Measurements from ENCODE around the gene ANOS1.

Gene ANOS1

GRCh38 chrX:8679550-8679949 is 52.4 kb downstream of the ANOS1 start:
- Histone ChIP-seq H3K4me2 (ENCODE audit: low read depth, low read length) (no peak overlapping the region), H3K4me3 (ENCODE audit: low read length) (no peak overlapping the region), H3K9me2 (replicated peaks; ENCODE audit: insufficient read depth, low read length) (no peaks in the 10 kb centered on the region), H3K9ac (ENCODE audit: low read length) (no peak overlapping the region), H4K20me1 (ENCODE audit: insufficient read depth, low read length) (no peaks in the 10 kb centered on the region), H3K27ac (ENCODE audit: low read length) (no peak overlapping the region), H2AFZ (ENCODE audit: low read length) (no peak overlapping the region), H3K79me2 (ENCODE audit: low read length) (no peaks in the 10 kb centered on the region), H3K27me3 (replicated peaks; ENCODE audit: insufficient read depth, low read length) (no peaks in the 10 kb centered on the region), H3K36me3 (replicated peaks; ENCODE audit: insufficient read depth, low read length) (no peaks in the 10 kb centered on the region), H3K4me1 (ENCODE audit: low read length) (no peaks in the 10 kb centered on the region), H3K9me3 (replicated peaks; ENCODE audit: insufficient read depth, low read length) (no peaks in the 10 kb centered on the region), H3F3A (ENCODE audit: insufficient read depth, low read length) (no peaks in the 10 kb centered on the region)
- TF ChIP-seq EZH2 (optimal IDR thresholded peaks at IDR 0.05; ENCODE audit: low read depth, low read length) (no peak), CTCF (IDR thresholded peaks at IDR 0.05; ENCODE audit: low read length) (no peak), EZH2phosphoT487 (IDR thresholded peaks at IDR 0.05; ENCODE audit: low read length) (no peak)
- no peak for DNase-seq

GRCh38 chrX:8675006-8675630 is 56.8 kb downstream of the ANOS1 start:
- H3K9me3 ChIP-seq (replicated peaks; ENCODE audit: insufficient read depth, low read length) = no peaks in the 10 kb centered on the region
- H3K27me3 ChIP-seq (replicated peaks; ENCODE audit: insufficient read depth, low read length) = no peaks in the 10 kb centered on the region
- no peaks in the 10 kb centered on the region for H3F3A ChIP-seq (ENCODE audit: insufficient read depth, low read length)
- TF ChIP-seq EZH2 (optimal IDR thresholded peaks at IDR 0.05; ENCODE audit: low read depth, low read length) (no peak), EZH2phosphoT487 (IDR thresholded peaks at IDR 0.05; ENCODE audit: low read length) (no peak), CTCF (IDR thresholded peaks at IDR 0.05; ENCODE audit: low read length) (no peak)
- no peak overlapping the region for H3K27ac ChIP-seq (ENCODE audit: low read length)
- H3K9me2 ChIP-seq (replicated peaks; ENCODE audit: insufficient read depth, low read length) = no peaks in the 10 kb centered on the region
- no peaks in the 10 kb centered on the region for H3K4me1 ChIP-seq (ENCODE audit: low read length)
- no peak for DNase-seq
- no peaks in the 10 kb centered on the region for H3K36me3 ChIP-seq (replicated peaks; ENCODE audit: insufficient read depth, low read length)
- no peak overlapping the region for H3K4me3 ChIP-seq (ENCODE audit: low read length)
- H3K4me2 ChIP-seq (ENCODE audit: low read depth, low read length) = no peak overlapping the region
- no peak overlapping the region for H3K9ac ChIP-seq (ENCODE audit: low read length)
- no peaks in the 10 kb centered on the region for H3K79me2 ChIP-seq (ENCODE audit: low read length)
- H4K20me1 ChIP-seq (ENCODE audit: insufficient read depth, low read length) = no peaks in the 10 kb centered on the region
- H2AFZ ChIP-seq (ENCODE audit: low read length) = no peak overlapping the region

- H3K27me3 ChIP-seq (replicated peaks; ENCODE audit: insufficient read depth, low read length) = no peaks in the 10 kb centered on the region
- H3K9me2 ChIP-seq (replicated peaks; ENCODE audit: insufficient read depth, low read length) = no peaks in the 10 kb centered on the region
- H3K9me3 ChIP-seq (replicated peaks; ENCODE audit: insufficient read depth, low read length) = no peaks in the 10 kb centered on the region
- no peaks in the 10 kb centered on the region for H3K79me2 ChIP-seq (ENCODE audit: low read length)
- no peaks in the 10 kb centered on the region for H3F3A ChIP-seq (ENCODE audit: insufficient read depth, low read length)
- H3K4me3 ChIP-seq (ENCODE audit: low read length) = no peak overlapping the region
- H4K20me1 ChIP-seq (ENCODE audit: insufficient read depth, low read length) = no peaks in the 10 kb centered on the region
- no peak overlapping the region for H3K27ac ChIP-seq (ENCODE audit: low read length)
- TF ChIP-seq EZH2 (optimal IDR thresholded peaks at IDR 0.05; ENCODE audit: low read depth, low read length) (no peak), EZH2phosphoT487 (IDR thresholded peaks at IDR 0.05; ENCODE audit: low read length) (no peak), CTCF (IDR thresholded peaks at IDR 0.05; ENCODE audit: low read length) (no peak)
- no peaks in the 10 kb centered on the region for H3K4me1 ChIP-seq (ENCODE audit: low read length)
- DNase-seq = no peak
- no peaks in the 10 kb centered on the region for H3K36me3 ChIP-seq (replicated peaks; ENCODE audit: insufficient read depth, low read length)
- no peak overlapping the region for H3K4me2 ChIP-seq (ENCODE audit: low read depth, low read length)
- H3K9ac ChIP-seq (ENCODE audit: low read length) = no peak overlapping the region
- no peak overlapping the region for H2AFZ ChIP-seq (ENCODE audit: low read length)
Measured at GRCh38 chrX:8673201-8673600, 58.7 kb downstream of the ANOS1 start.
